ENCODE measurements around the gene N4BP2L2. TPM values are rescaled to one million over a fixed set of nuclear protein-coding genes. Genes with fewer than 3 reads are reported as not detected.

N4BP2L2 gene
- total and polyA plus RNA-seq, 4 donors = 14.9 to 116 (median 76.7) TPM

DNA sequence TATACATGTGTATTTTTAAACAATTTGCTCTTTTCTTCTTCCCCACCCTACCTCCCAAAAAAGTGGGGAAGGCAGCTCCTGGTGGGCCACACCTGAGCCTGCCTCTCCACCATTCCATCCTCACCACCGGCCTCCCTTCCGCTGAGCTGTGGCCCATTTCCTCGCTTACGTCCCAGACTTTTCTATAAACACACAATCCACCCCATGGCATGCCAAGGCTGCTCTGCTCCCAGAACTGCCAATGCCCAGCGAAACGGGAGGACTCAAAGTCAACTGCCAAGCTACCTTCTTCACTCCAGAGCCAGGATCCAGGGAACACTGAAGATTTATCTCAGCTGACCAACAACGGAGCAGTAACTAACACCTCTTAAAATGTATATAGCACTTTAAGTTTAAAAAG, 113.4 kb downstream of the N4BP2L2 start:
- H3K9me3 ChIP-seq (ENCODE audit: control insufficient read depth in 4 of 4, low read length in 3 of 4) = no peaks in the 10 kb centered on the region
- no peak for DNase-seq (ENCODE audit: low spot score)
- no peaks in the 10 kb centered on the region for H3K27me3 ChIP-seq (ENCODE audit: control insufficient read depth in 4 of 4, insufficient read depth in 4 of 4, low read length in 3 of 4)
- H3K4me1 ChIP-seq (ENCODE audit: control insufficient read depth in 4 of 4, insufficient read depth in 4 of 4, low read length in 3 of 4) = peaks cover 8 to 38% (median 22%) of the 10 kb centered on the region in 4 donors
- 59% methylated on average over 7 of the region's 7 CpGs for WGBS
- H3K36me3 ChIP-seq (ENCODE audit: control insufficient read depth in 4 of 4, insufficient read depth in 3 of 4, low read depth in 1 of 4, low read length in 3 of 4) = peaks cover 0 to 7% (median 4%) of the 10 kb centered on the region in 4 donors
- peak overlapping the region in 1 of 3 donors; percentile 32 for H3K4me3 ChIP-seq (ENCODE audit: low read depth in 1 of 3, low read length in 3 of 3)
- TF ChIP-seq RAD21 (IDR thresholded peaks at IDR 0.05) = no peak
- TF ChIP-seq, protein P1, sequence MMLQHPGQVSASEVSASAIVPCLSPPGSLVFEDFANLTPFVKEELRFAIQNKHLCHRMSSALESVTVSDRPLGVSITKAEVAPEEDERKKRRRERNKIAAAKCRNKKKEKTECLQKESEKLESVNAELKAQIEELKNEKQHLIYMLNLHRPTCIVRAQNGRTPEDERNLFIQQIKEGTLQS (IDR thresholded peaks at IDR 0.05) = no peak
- TF ChIP-seq GABPA (IDR thresholded peaks at IDR 0.05 in 1 of 2, conservative IDR thresholded peaks at IDR 0.05 in 1 of 2) = no peak
- no peak for TF ChIP-seq TAF1 (conservative IDR thresholded peaks at IDR 0.05)
- no peak for TF ChIP-seq RXRA (IDR thresholded peaks at IDR 0.05)
- TF ChIP-seq NR2F2 (IDR thresholded peaks at IDR 0.05) = no peak
- no peak for TF ChIP-seq FOXA1 (IDR thresholded peaks at IDR 0.05)
- TF ChIP-seq, protein P2, sequence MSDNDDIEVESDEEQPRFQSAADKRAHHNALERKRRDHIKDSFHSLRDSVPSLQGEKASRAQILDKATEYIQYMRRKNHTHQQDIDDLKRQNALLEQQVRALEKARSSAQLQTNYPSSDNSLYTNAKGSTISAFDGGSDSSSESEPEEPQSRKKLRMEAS (IDR thresholded peaks at IDR 0.05) = no peak
- TF ChIP-seq, protein P3, sequence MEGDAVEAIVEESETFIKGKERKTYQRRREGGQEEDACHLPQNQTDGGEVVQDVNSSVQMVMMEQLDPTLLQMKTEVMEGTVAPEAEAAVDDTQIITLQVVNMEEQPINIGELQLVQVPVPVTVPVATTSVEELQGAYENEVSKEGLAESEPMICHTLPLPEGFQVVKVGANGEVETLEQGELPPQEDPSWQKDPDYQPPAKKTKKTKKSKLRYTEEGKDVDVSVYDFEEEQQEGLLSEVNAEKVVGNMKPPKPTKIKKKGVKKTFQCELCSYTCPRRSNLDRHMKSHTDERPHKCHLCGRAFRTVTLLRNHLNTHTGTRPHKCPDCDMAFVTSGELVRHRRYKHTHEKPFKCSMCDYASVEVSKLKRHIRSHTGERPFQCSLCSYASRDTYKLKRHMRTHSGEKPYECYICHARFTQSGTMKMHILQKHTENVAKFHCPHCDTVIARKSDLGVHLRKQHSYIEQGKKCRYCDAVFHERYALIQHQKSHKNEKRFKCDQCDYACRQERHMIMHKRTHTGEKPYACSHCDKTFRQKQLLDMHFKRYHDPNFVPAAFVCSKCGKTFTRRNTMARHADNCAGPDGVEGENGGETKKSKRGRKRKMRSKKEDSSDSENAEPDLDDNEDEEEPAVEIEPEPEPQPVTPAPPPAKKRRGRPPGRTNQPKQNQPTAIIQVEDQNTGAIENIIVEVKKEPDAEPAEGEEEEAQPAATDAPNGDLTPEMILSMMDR (IDR thresholded peaks at IDR 0.05; ENCODE audit: low read depth, low read length, missing input control) = no peak
- no peak for TF ChIP-seq SP1 (IDR thresholded peaks at IDR 0.05)
- no peak for TF ChIP-seq YY1 (IDR thresholded peaks at IDR 0.05)
- TF ChIP-seq, protein P4, sequence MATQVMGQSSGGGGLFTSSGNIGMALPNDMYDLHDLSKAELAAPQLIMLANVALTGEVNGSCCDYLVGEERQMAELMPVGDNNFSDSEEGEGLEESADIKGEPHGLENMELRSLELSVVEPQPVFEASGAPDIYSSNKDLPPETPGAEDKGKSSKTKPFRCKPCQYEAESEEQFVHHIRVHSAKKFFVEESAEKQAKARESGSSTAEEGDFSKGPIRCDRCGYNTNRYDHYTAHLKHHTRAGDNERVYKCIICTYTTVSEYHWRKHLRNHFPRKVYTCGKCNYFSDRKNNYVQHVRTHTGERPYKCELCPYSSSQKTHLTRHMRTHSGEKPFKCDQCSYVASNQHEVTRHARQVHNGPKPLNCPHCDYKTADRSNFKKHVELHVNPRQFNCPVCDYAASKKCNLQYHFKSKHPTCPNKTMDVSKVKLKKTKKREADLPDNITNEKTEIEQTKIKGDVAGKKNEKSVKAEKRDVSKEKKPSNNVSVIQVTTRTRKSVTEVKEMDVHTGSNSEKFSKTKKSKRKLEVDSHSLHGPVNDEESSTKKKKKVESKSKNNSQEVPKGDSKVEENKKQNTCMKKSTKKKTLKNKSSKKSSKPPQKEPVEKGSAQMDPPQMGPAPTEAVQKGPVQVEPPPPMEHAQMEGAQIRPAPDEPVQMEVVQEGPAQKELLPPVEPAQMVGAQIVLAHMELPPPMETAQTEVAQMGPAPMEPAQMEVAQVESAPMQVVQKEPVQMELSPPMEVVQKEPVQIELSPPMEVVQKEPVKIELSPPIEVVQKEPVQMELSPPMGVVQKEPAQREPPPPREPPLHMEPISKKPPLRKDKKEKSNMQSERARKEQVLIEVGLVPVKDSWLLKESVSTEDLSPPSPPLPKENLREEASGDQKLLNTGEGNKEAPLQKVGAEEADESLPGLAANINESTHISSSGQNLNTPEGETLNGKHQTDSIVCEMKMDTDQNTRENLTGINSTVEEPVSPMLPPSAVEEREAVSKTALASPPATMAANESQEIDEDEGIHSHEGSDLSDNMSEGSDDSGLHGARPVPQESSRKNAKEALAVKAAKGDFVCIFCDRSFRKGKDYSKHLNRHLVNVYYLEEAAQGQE (IDR thresholded peaks at IDR 0.05) = no peak
- TF ChIP-seq JUND (IDR thresholded peaks at IDR 0.05) = no peak
- TF ChIP-seq EGR1 (IDR thresholded peaks at IDR 0.05; ENCODE audit: low read depth in 2 of 2) = no peak
- TF ChIP-seq, protein P5, sequence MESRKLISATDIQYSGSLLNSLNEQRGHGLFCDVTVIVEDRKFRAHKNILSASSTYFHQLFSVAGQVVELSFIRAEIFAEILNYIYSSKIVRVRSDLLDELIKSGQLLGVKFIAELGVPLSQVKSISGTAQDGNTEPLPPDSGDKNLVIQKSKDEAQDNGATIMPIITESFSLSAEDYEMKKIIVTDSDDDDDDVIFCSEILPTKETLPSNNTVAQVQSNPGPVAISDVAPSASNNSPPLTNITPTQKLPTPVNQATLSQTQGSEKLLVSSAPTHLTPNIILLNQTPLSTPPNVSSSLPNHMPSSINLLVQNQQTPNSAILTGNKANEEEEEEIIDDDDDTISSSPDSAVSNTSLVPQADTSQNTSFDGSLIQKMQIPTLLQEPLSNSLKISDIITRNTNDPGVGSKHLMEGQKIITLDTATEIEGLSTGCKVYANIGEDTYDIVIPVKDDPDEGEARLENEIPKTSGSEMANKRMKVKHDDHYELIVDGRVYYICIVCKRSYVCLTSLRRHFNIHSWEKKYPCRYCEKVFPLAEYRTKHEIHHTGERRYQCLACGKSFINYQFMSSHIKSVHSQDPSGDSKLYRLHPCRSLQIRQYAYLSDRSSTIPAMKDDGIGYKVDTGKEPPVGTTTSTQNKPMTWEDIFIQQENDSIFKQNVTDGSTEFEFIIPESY (IDR thresholded peaks at IDR 0.05) = no peak
- TF ChIP-seq FOXA2 (IDR thresholded peaks at IDR 0.05) = no peak
- no peak for TF ChIP-seq HNF4G (IDR thresholded peaks at IDR 0.05)
- H3K9ac ChIP-seq (ENCODE audit: low read depth in 1 of 2, low read length in 2 of 2) = peak overlapping the region; percentile 63 to 71
- peak overlapping the region in 1 of 2 donors; percentile 28 for H3K27ac ChIP-seq (ENCODE audit: low read depth in 1 of 2, low read length in 2 of 2)

Data from liver (tissue), 9 donors.